ENCODE results near the gene POLR2H.
A peak's percentile ranks its signal among the peaks of the same experiment; 100 is the strongest.

POLR2H gene

DNA sequence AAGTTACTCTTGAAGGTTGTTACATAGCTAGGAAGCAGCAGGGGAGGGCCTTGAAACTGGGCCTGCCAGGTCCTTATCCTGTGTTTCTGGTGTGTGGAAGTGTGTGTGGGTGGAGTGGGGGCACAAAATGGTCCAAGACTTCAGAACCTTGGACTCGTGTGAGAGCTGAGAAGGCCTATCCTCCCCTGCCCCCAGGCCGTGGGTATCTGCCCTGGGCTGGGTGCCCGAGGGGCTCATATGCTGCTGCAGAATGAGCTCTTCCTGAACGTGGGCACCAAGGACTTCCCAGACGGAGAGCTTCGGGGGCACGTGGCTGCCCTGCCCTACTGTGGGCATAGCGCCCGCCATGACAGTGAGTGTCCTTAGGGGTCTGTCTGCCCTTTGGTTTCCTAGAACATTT, 22.8 kb downstream of the POLR2H start:
- Histone ChIP-seq H3K36me3 (ENCODE audit: control insufficient read depth, insufficient read depth, low read length) (no peaks in the 10 kb centered on the region), H3K4me1 (ENCODE audit: control insufficient read depth, insufficient read depth, low read length) (peaks cover 4% of the 10 kb centered on the region), H3K4me3 (ENCODE audit: low read depth, low read length) (no peak overlapping the region), H3K9me3 (ENCODE audit: control insufficient read depth, insufficient read depth, low read length) (no peaks in the 10 kb centered on the region), H3K9ac (ENCODE audit: low read depth, low read length) (no peak overlapping the region), H3K27ac (ENCODE audit: low read depth, low read length) (no peak overlapping the region), H3K27me3 (ENCODE audit: control insufficient read depth, insufficient read depth, low read length) (peaks cover 43% of the 10 kb centered on the region)

GRCh38 chr3:184384856-184385422, 23.4 kb downstream of the POLR2H start:
- Histone ChIP-seq H3K4me1 (ENCODE audit: control insufficient read depth, insufficient read depth, low read length) (peaks cover 3% of the 10 kb centered on the region; the same call in 1 of the 2 replicates), H3K9ac (ENCODE audit: low read depth, low read length) (no peak overlapping the region), H3K4me3 (ENCODE audit: low read depth, low read length) (no peak overlapping the region), H3K27ac (ENCODE audit: low read depth, low read length) (no peak overlapping the region), H3K27me3 (ENCODE audit: control insufficient read depth, insufficient read depth, low read length) (peaks cover 41% of the 10 kb centered on the region), H3K36me3 (ENCODE audit: control insufficient read depth, insufficient read depth, low read length) (no peaks in the 10 kb centered on the region), H3K9me3 (ENCODE audit: control insufficient read depth, insufficient read depth, low read length) (no peaks in the 10 kb centered on the region)

GRCh38 chr3:184386047-184386806, 24.7 kb downstream of the POLR2H start:
- Histone ChIP-seq H3K36me3 (ENCODE audit: control insufficient read depth, insufficient read depth, low read length) (no peaks in the 10 kb centered on the region), H3K9me3 (ENCODE audit: control insufficient read depth, insufficient read depth, low read length) (no peaks in the 10 kb centered on the region), H3K27me3 (ENCODE audit: control insufficient read depth, insufficient read depth, low read length) (peaks cover 32% of the 10 kb centered on the region), H3K27ac (ENCODE audit: low read depth, low read length) (no peak overlapping the region), H3K4me1 (ENCODE audit: control insufficient read depth, insufficient read depth, low read length) (no peaks in the 10 kb centered on the region; the same call in 1 of the 2 replicates), H3K4me3 (ENCODE audit: low read depth, low read length) (no peak overlapping the region), H3K9ac (ENCODE audit: low read depth, low read length) (no peak overlapping the region)

- H3K4me1 ChIP-seq (ENCODE audit: control insufficient read depth, insufficient read depth, low read length): no peaks in the 10 kb centered on the region
- no peak overlapping the region for H3K27ac ChIP-seq (ENCODE audit: low read depth, low read length)
- no peak overlapping the region for H3K4me3 ChIP-seq (ENCODE audit: low read depth, low read length)
- peaks cover 22% of the 10 kb centered on the region for H3K27me3 ChIP-seq (ENCODE audit: control insufficient read depth, insufficient read depth, low read length)
- H3K36me3 ChIP-seq (ENCODE audit: control insufficient read depth, insufficient read depth, low read length): no peaks in the 10 kb centered on the region
- no peaks in the 10 kb centered on the region for H3K9me3 ChIP-seq (ENCODE audit: control insufficient read depth, insufficient read depth, low read length)
- H3K9ac ChIP-seq (ENCODE audit: low read depth, low read length): no peak overlapping the region
Measured at GRCh38 chr3:184387174-184387714, 25.7 kb downstream of the POLR2H start.

DNA sequence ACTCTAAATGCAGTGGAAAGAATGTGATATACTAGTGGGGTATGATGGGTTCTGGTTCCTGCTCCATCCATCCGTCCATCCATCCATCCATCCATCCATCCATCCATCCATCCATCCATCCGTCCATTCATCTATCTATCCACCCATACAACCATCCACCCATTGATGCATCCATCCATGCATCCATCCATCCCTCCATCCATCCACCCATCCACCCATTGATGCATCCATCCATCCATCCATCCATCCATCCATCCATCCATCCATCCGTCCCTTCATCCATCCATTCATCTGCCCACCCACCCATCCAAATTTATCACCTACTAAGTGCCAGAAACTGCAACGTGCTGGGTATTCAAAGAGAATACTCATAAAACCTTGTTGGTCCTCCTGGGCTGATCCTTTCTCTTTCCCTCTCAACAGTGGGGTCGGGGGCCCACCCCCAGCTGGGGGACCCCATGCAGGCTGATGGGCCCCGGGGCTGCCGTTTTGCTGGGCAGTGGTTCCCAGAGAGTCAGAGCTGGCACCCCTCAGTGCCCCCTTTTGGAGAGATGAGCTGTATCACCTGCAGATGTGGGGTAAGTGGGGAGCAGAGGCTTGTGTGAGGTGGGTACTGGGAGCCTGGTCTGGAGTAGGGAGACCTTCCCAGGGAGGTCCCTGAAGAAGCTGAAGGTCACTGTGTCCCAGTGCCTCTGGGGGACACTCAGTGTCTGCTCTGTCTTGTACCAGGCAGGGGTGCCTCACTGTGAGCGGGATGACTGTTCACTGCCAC, 26.8 kb downstream of the POLR2H start:
- no peaks in the 10 kb centered on the region for H3K36me3 ChIP-seq (ENCODE audit: control insufficient read depth, insufficient read depth, low read length)
- H3K9me3 ChIP-seq (ENCODE audit: control insufficient read depth, insufficient read depth, low read length): no peaks in the 10 kb centered on the region
- H3K27ac ChIP-seq (ENCODE audit: low read depth, low read length): no peak overlapping the region
- no peaks in the 10 kb centered on the region for H3K4me1 ChIP-seq (ENCODE audit: control insufficient read depth, insufficient read depth, low read length)
- H3K4me3 ChIP-seq (ENCODE audit: low read depth, low read length): no peak overlapping the region
- peaks cover 11% of the 10 kb centered on the region for H3K27me3 ChIP-seq (ENCODE audit: control insufficient read depth, insufficient read depth, low read length)
- H3K9ac ChIP-seq (ENCODE audit: low read depth, low read length): no peak overlapping the region

GRCh38 chr3:184388936-184389230, 27.4 kb downstream of the POLR2H start:
- Histone ChIP-seq H3K4me1 (ENCODE audit: control insufficient read depth, insufficient read depth, low read length) (no peaks in the 10 kb centered on the region), H3K27me3 (ENCODE audit: control insufficient read depth, insufficient read depth, low read length) (peaks cover 9% of the 10 kb centered on the region), H3K27ac (ENCODE audit: low read depth, low read length) (no peak overlapping the region), H3K9ac (ENCODE audit: low read depth, low read length) (no peak overlapping the region), H3K4me3 (ENCODE audit: low read depth, low read length) (no peak overlapping the region), H3K9me3 (ENCODE audit: control insufficient read depth, insufficient read depth, low read length) (no peaks in the 10 kb centered on the region), H3K36me3 (ENCODE audit: control insufficient read depth, insufficient read depth, low read length) (no peaks in the 10 kb centered on the region)

DNA sequence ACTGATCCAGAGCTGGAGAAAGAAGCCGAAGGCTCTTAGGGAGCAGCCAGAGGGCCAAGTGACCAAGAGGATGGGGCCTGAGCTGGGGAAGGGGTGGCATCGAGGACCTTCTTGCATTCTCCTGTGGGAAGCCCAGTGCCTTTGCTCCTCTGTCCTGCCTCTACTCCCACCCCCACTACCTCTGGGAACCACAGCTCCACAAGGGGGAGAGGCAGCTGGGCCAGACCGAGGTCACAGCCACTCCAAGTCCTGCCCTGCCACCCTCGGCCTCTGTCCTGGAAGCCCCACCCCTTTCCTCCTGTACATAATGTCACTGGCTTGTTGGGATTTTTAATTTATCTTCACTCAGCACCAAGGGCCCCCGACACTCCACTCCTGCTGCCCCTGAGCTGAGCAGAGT, 27.9 kb downstream of the POLR2H start:
- Histone ChIP-seq H3K36me3 (ENCODE audit: control insufficient read depth, insufficient read depth, low read length) (no peaks in the 10 kb centered on the region), H3K9me3 (ENCODE audit: control insufficient read depth, insufficient read depth, low read length) (no peaks in the 10 kb centered on the region), H3K9ac (ENCODE audit: low read depth, low read length) (no peak overlapping the region), H3K27ac (ENCODE audit: low read depth, low read length) (no peak overlapping the region), H3K4me3 (ENCODE audit: low read depth, low read length) (no peak overlapping the region), H3K27me3 (ENCODE audit: control insufficient read depth, insufficient read depth, low read length) (peaks cover 5% of the 10 kb centered on the region), H3K4me1 (ENCODE audit: control insufficient read depth, insufficient read depth, low read length) (no peaks in the 10 kb centered on the region)

DNA sequence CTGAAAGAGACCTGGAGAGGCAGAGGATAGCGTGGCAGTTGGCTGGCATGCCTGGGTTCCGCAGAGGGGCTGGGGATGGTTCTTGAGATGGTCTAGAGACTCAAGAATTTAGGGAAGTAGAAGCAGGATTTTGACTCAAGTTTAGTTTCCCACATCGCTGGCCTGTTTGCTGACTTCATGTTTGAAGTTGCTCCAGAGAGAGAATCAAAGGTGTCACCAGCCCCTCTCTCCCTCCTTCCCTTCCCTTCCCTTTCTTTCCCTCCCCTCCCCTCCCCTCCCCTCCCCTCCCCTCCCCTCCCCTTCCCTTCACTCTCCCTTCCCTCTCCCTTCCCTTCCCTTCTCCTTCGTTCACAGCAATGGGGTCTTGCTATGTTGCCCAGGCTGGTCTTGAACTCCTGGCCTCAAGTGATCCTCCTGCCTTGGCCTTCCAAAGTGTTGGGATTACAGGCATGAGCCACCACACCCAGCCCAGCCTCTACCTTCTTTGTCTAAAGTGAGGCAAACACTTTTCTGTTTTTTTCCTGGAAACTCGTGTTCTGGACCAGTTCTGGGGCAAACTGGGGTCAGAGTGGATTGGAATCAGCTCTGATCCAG, 28.5 kb downstream of the POLR2H start:
- H3K27me3 ChIP-seq (ENCODE audit: control insufficient read depth, insufficient read depth, low read length): no peaks in the 10 kb centered on the region; the same call in 1 of the 2 replicates

DNA sequence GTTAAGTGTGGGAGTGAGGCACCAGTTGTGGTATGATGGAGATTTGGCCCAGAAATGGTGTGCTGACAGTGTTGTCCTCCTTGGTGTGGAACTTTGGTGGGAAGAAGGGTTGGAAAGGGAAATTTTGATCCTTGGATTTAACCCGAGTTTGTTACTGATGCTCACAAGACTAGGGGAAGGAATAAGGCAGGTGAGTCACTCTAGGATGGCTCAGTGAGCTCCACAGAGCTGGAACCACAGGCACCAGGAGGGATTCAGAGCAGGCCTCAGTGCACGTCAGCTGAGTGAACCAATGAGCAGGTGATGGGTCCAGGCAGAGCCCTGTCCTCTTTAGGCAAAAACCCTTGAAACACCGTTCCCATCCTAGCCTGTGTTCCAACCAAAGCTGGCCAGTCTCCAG, 29.8 kb downstream of the POLR2H start:
- no peaks in the 10 kb centered on the region for H3K36me3 ChIP-seq (ENCODE audit: control insufficient read depth, insufficient read depth, low read length)
- H3K9me3 ChIP-seq (ENCODE audit: control insufficient read depth, insufficient read depth, low read length): no peaks in the 10 kb centered on the region
- H3K27me3 ChIP-seq (ENCODE audit: control insufficient read depth, insufficient read depth, low read length): no peaks in the 10 kb centered on the region; the same call in 1 of the 2 replicates
- no peak overlapping the region for H3K4me3 ChIP-seq (ENCODE audit: low read depth, low read length)
- H3K9ac ChIP-seq (ENCODE audit: low read depth, low read length): no peak overlapping the region
- no peak overlapping the region for H3K27ac ChIP-seq (ENCODE audit: low read depth, low read length)
- no peaks in the 10 kb centered on the region for H3K4me1 ChIP-seq (ENCODE audit: control insufficient read depth, insufficient read depth, low read length)

More for the DNA sequence above, 28.5 kb downstream of the POLR2H start:
- H3K4me1 ChIP-seq (ENCODE audit: control insufficient read depth, insufficient read depth, low read length): no peaks in the 10 kb centered on the region
- H3K4me3 ChIP-seq (ENCODE audit: low read depth, low read length): no peak overlapping the region
- H3K27ac ChIP-seq (ENCODE audit: low read depth, low read length): no peak overlapping the region
- H3K36me3 ChIP-seq (ENCODE audit: control insufficient read depth, insufficient read depth, low read length): no peaks in the 10 kb centered on the region
- no peaks in the 10 kb centered on the region for H3K9me3 ChIP-seq (ENCODE audit: control insufficient read depth, insufficient read depth, low read length)
- no peak overlapping the region for H3K9ac ChIP-seq (ENCODE audit: low read depth, low read length)

GRCh38 chr3:184395320-184395660, 33.8 kb downstream of the POLR2H start:
- H3K4me3 ChIP-seq (ENCODE audit: low read depth, low read length): no peak overlapping the region
- no peaks in the 10 kb centered on the region for H3K4me1 ChIP-seq (ENCODE audit: control insufficient read depth, insufficient read depth, low read length)
- H3K9ac ChIP-seq (ENCODE audit: low read depth, low read length): no peak overlapping the region
- no peaks in the 10 kb centered on the region for H3K27me3 ChIP-seq (ENCODE audit: control insufficient read depth, insufficient read depth, low read length)
- H3K27ac ChIP-seq (ENCODE audit: low read depth, low read length): no peak overlapping the region
- no peaks in the 10 kb centered on the region for H3K36me3 ChIP-seq (ENCODE audit: control insufficient read depth, insufficient read depth, low read length)
- no peaks in the 10 kb centered on the region for H3K9me3 ChIP-seq (ENCODE audit: control insufficient read depth, insufficient read depth, low read length)

DNA sequence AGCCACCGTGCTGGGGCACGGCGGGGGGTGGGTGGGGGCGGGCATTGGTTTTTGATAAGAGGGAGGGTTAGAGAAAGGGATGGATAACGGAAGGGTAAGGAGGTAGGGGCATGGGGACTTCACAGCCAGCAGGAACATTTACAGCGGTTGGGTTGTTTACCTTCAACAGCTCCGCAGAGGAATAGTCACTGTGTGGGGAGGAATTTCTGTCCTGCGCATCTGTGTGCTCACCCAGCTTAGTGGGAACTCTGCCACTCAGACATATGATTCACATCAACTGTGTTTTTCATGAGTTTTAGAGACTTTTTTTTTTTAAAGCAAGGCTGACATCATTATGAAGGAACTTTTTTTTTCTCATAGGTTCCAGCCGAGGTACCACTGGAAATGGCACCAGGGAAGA, 37.9 kb downstream of the POLR2H start:
- peak overlapping the region; percentile 49 for H3K4me3 ChIP-seq (ENCODE audit: low read depth, low read length)

More for the DNA sequence above, 37.9 kb downstream of the POLR2H start:
- Histone ChIP-seq H3K36me3 (ENCODE audit: control insufficient read depth, insufficient read depth, low read length) (no peaks in the 10 kb centered on the region), H3K4me1 (ENCODE audit: control insufficient read depth, insufficient read depth, low read length) (no peaks in the 10 kb centered on the region), H3K9ac (ENCODE audit: low read depth, low read length) (no peak overlapping the region), H3K27ac (ENCODE audit: low read depth, low read length) (no peak overlapping the region), H3K27me3 (ENCODE audit: control insufficient read depth, insufficient read depth, low read length) (no peaks in the 10 kb centered on the region), H3K9me3 (ENCODE audit: control insufficient read depth, insufficient read depth, low read length) (no peaks in the 10 kb centered on the region)
